ENCODE results near the gene KDM2B.

DNA sequence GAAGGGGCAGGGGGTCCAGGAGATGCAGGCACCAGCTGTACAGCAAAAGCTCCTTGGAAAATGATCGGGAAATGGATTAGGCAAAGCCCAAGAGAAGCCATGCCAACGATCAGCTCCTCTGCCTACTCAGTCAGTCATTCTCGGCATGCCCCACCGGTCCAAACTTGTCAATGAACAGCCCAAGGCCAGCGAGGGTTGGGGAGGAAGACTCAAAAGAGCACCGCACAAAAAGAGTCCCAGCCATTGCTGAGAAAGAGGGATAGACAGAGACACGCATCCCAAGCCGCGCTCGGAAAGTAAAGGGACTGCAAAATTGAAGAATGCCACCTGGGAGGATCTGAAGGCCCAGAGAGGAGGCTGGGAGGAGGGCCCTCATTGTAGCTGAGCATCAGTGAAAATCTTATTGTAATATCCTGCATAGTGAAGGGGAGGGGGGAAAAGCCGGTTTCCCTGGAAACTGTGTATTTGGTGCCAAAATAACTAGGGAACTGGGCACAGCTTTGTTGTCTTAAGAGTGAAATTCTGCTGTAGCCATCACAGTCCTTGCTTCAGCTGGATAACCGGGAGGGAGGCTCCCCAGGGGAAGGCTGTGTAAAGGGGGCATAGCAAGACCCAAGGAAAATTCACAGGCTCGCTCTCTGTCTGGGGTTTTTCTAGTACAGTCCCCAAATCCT, 4.7 kb downstream of the KDM2B start:
- no peak for TF ChIP-seq POLR2AphosphoS5 (IDR thresholded peaks at IDR 0.05; ENCODE audit: low read depth, low read length)
- TF ChIP-seq, protein P1, sequence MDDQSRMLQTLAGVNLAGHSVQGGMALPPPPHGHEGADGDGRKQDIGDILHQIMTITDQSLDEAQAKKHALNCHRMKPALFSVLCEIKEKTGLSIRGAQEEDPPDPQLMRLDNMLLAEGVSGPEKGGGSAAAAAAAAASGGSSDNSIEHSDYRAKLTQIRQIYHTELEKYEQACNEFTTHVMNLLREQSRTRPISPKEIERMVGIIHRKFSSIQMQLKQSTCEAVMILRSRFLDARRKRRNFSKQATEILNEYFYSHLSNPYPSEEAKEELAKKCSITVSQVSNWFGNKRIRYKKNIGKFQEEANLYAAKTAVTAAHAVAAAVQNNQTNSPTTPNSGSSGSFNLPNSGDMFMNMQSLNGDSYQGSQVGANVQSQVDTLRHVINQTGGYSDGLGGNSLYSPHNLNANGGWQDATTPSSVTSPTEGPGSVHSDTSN (IDR thresholded peaks at IDR 0.05): no peak
- TF ChIP-seq, protein P2, sequence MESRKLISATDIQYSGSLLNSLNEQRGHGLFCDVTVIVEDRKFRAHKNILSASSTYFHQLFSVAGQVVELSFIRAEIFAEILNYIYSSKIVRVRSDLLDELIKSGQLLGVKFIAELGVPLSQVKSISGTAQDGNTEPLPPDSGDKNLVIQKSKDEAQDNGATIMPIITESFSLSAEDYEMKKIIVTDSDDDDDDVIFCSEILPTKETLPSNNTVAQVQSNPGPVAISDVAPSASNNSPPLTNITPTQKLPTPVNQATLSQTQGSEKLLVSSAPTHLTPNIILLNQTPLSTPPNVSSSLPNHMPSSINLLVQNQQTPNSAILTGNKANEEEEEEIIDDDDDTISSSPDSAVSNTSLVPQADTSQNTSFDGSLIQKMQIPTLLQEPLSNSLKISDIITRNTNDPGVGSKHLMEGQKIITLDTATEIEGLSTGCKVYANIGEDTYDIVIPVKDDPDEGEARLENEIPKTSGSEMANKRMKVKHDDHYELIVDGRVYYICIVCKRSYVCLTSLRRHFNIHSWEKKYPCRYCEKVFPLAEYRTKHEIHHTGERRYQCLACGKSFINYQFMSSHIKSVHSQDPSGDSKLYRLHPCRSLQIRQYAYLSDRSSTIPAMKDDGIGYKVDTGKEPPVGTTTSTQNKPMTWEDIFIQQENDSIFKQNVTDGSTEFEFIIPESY (IDR thresholded peaks at IDR 0.05; ENCODE audit: borderline replicate concordance, low read depth): no peak
- no peak for TF ChIP-seq ELF1 (IDR thresholded peaks at IDR 0.05)
- no peak for TF ChIP-seq NRF1 (IDR thresholded peaks at IDR 0.05; ENCODE audit: low read depth, low read length)
- no peak for TF ChIP-seq TEAD4 (IDR thresholded peaks at IDR 0.05; ENCODE audit: borderline replicate concordance, insufficient read depth)
- TF ChIP-seq, protein P3, sequence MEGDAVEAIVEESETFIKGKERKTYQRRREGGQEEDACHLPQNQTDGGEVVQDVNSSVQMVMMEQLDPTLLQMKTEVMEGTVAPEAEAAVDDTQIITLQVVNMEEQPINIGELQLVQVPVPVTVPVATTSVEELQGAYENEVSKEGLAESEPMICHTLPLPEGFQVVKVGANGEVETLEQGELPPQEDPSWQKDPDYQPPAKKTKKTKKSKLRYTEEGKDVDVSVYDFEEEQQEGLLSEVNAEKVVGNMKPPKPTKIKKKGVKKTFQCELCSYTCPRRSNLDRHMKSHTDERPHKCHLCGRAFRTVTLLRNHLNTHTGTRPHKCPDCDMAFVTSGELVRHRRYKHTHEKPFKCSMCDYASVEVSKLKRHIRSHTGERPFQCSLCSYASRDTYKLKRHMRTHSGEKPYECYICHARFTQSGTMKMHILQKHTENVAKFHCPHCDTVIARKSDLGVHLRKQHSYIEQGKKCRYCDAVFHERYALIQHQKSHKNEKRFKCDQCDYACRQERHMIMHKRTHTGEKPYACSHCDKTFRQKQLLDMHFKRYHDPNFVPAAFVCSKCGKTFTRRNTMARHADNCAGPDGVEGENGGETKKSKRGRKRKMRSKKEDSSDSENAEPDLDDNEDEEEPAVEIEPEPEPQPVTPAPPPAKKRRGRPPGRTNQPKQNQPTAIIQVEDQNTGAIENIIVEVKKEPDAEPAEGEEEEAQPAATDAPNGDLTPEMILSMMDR (IDR thresholded peaks at IDR 0.05): no peak

Measured in SK-N-SH (cell line).